RWPE2 (cell line): ENCODE measurements around the gene CLK4.

Experiments
- ATAC-seq: fragments of 200-7000 bp; cut with Tn5 transposase; 3 replicates; pipeline ENCODE4 v1.9.1; 2021; ENCODE audit warnings: low read depth
- DNase-seq: peaks from one replicate; pipeline ENCODE4 v3.0.0-alpha.2; 2020; ENCODE audit warnings: low spot score
- H3K27ac ChIP-seq: fragments of 450-650 bp; 2 replicates; pipeline ENCODE4 v1.5.1; 2017; ENCODE audit warnings: mild to moderate bottlenecking; ENCODE audit not compliant: poor library complexity, severe bottlenecking
- H3K27me3 ChIP-seq: fragments of 250-450 bp; sonication (Bioruptor Pico); 2 replicates; pipeline ENCODE4 v1.5.1; 2021; ENCODE audit warnings: mild to moderate bottlenecking, moderate library complexity; ENCODE audit not compliant: insufficient read depth, poor library complexity, severe bottlenecking
- H3K36me3 ChIP-seq: fragments of 250-450 bp; sonication (Bioruptor Pico); 2 replicates; pipeline ENCODE4 v1.5.1; 2020; ENCODE audit warnings: low read depth, mild to moderate bottlenecking, moderate library complexity
- H3K4me1 ChIP-seq: fragments of 250-450 bp; sonication (Bioruptor Pico); 2 replicates; pipeline ENCODE4 v1.5.1; 2021; ENCODE audit warnings: mild to moderate bottlenecking, moderate library complexity; ENCODE audit not compliant: insufficient read depth, poor library complexity, severe bottlenecking
- H3K4me3 ChIP-seq: fragments of 250-450 bp; sonication (Bioruptor Pico); 2 replicates; pipeline ENCODE4 v1.5.1; 2021; ENCODE audit warnings: mild to moderate bottlenecking, moderate library complexity; ENCODE audit not compliant: severe bottlenecking
- H3K9me3 ChIP-seq: fragments of 250-450 bp; sonication (Bioruptor Pico); 2 replicates; pipeline ENCODE4 v1.5.1; 2021; ENCODE audit warnings: mild to moderate bottlenecking, moderate library complexity; ENCODE audit not compliant: severe bottlenecking
- TF ChIP-seq, protein P1 (sequence below): fragments of 450-650 bp; IDR thresholded peaks from one replicate; pipeline ENCODE4 v1.5.1; 2017; ENCODE audit warnings: mild to moderate bottlenecking, moderate library complexity; ENCODE audit not compliant: poor library complexity, severe bottlenecking

Gene CLK4

DNA sequence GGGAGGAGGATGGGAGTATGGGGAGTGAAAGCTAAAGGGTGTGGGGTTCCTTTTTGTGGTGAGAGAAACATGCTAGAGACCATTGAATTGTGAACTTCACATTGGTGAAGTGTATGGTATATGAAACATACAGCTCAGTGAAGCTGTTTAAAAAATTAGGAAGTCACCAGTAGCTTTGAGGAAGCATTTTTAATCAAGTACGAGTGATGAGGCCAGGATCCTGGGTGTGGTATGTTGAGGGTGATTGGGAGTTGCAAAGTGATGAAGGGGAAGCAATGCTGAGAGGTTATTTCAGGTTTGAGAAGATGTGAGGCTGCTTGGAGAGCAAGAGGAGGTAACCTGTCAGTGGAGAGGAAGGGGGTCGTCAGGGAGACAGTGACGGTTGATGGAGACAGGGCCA, 22.7 kb upstream of the CLK4 start:
- Histone ChIP-seq H3K4me3 (no peak overlapping the region), H3K36me3 (no peaks in the 10 kb centered on the region), H3K9me3 (peaks cover 2% of the 10 kb centered on the region), H3K27me3 (no peaks in the 10 kb centered on the region), H3K4me1 (peaks cover 26% of the 10 kb centered on the region), H3K27ac (no peak overlapping the region)
- no peak for DNase-seq
- ATAC-seq: no peak
- TF ChIP-seq, protein P1, sequence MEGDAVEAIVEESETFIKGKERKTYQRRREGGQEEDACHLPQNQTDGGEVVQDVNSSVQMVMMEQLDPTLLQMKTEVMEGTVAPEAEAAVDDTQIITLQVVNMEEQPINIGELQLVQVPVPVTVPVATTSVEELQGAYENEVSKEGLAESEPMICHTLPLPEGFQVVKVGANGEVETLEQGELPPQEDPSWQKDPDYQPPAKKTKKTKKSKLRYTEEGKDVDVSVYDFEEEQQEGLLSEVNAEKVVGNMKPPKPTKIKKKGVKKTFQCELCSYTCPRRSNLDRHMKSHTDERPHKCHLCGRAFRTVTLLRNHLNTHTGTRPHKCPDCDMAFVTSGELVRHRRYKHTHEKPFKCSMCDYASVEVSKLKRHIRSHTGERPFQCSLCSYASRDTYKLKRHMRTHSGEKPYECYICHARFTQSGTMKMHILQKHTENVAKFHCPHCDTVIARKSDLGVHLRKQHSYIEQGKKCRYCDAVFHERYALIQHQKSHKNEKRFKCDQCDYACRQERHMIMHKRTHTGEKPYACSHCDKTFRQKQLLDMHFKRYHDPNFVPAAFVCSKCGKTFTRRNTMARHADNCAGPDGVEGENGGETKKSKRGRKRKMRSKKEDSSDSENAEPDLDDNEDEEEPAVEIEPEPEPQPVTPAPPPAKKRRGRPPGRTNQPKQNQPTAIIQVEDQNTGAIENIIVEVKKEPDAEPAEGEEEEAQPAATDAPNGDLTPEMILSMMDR: no peak

DNA sequence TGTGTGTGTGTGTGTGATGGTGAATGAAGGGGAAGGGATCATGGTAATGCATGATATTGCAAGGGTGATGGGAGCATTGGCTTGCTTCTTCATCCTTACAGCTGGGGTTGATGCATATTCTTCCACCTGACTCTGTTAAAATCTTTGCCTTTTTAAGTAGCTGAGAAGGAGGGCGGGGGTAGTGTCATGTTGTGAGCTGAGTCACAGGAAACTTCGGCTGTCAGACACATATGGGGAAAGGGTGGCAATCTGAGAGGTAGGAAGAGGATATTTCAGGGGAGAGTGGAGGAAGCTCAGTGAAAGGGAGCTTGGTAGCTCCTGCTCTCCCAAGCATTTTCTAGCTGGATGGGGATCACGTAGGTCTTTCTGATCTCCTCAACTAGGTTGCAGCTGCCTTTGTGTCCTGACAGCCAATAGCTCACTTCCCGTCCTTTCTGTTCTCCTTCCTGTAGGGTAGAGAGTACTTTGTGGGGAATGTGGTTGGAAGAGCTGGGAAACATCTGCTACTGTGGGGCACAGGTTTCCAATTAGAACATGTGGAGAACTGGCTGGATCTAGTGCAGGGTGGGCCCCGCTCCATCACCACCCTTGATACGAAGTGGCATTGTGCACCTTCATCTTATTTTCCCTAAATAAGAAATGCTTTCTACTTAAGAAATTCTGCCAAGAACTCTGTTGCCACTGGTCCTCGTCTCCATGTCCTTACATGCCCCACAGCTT, 18.1 kb upstream of the CLK4 start:
- Histone ChIP-seq H3K4me3 (no peak overlapping the region), H3K27ac (peak overlapping the region; percentile 44), H3K36me3 (no peaks in the 10 kb centered on the region), H3K27me3 (no peaks in the 10 kb centered on the region), H3K9me3 (no peaks in the 10 kb centered on the region), H3K4me1 (peaks cover 37% of the 10 kb centered on the region)
- no peak for DNase-seq
- TF ChIP-seq, protein P1: no peak
- ATAC-seq: peak; percentile 65

- H3K27ac ChIP-seq: peak overlapping the region; percentile 89
- TF ChIP-seq, protein P1: peak; percentile 13
- no peaks in the 10 kb centered on the region for H3K9me3 ChIP-seq
- H3K36me3 ChIP-seq: no peaks in the 10 kb centered on the region
- no peaks in the 10 kb centered on the region for H3K27me3 ChIP-seq
- ATAC-seq: peak; percentile 92
- peaks cover 37% of the 10 kb centered on the region for H3K4me1 ChIP-seq
- no peak overlapping the region for H3K4me3 ChIP-seq
- peak; percentile 100 for DNase-seq
These were observed 15.6 kb upstream of the CLK4 start for GRCh38 chr5:178642351-178642909.

- no peak overlapping the region for H3K4me3 ChIP-seq
- H3K27ac ChIP-seq: peak overlapping the region; percentile 89
- no peak for ATAC-seq
These were observed 14.9 kb upstream of the CLK4 start for GRCh38 chr5:178641711-178642110.

More at GRCh38 chr5:178641711-178642110, 14.9 kb upstream of the CLK4 start:
- Histone ChIP-seq H3K36me3 (no peaks in the 10 kb centered on the region), H3K27me3 (no peaks in the 10 kb centered on the region), H3K9me3 (no peaks in the 10 kb centered on the region), H3K4me1 (peaks cover 37% of the 10 kb centered on the region)
- no peak for DNase-seq
- TF ChIP-seq, protein P1: no peak
